ENCODE data around the gene ORM1. TPM values are rescaled to one million over a fixed set of nuclear protein-coding genes. Genes with fewer than 3 reads are reported as not detected.

The ORM1 gene
- total and polyA plus RNA-seq, 4 donors: 1,297 to 69,591 (median 37,095) TPM

- 96% methylated on average over 7 of the region's 7 CpGs for WGBS
Measured at GRCh38 chr9:114345493-114346065, 22.7 kb downstream of the ORM1 start.

DNA sequence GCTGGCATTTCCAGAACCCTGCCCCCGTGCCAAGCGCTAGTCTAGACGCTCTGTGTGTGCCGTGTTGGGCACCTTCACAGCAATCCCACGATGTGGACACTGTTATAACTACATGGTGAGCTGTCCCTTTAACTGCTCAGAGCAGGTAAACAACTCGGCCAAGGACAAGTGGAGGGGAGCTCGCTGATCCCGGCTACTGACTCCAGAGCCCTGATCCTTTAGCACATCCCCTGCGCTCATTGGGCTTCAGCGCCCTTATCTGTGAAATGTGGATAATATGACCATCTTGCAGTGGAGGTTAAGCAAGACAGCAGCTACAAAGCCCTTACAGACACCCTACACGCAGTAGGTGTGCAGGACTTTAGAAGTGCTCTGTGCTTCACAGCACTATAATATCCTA is 23.2 kb downstream of the ORM1 start:
- no peak for DNase-seq (ENCODE audit: low spot score)
- 87% methylated on average over 11 of the region's 11 CpGs for WGBS
- Histone ChIP-seq H3K4me1 (ENCODE audit: control insufficient read depth in 4 of 4, insufficient read depth in 4 of 4, low read length in 3 of 4) (peaks cover 0 to 4% (median 0%) of the 10 kb centered on the region in 4 donors), H3K9me3 (ENCODE audit: control insufficient read depth in 4 of 4, low read length in 3 of 4) (no peaks in the 10 kb centered on the region), H3K9ac (ENCODE audit: low read depth in 1 of 2, low read length in 2 of 2) (no peak overlapping the region), H3K27me3 (ENCODE audit: control insufficient read depth in 4 of 4, insufficient read depth in 4 of 4, low read length in 3 of 4) (no peaks in the 10 kb centered on the region), H3K27ac (ENCODE audit: low read depth in 1 of 2, low read length in 2 of 2) (no peak overlapping the region), H3K4me3 (ENCODE audit: low read depth in 1 of 3, low read length in 3 of 3) (no peak overlapping the region), H3K36me3 (ENCODE audit: control insufficient read depth in 4 of 4, insufficient read depth in 3 of 4, low read depth in 1 of 4, low read length in 3 of 4) (peaks cover 11 to 85% (median 65%) of the 10 kb centered on the region in 4 donors)
- TF ChIP-seq MAX (IDR thresholded peaks at IDR 0.05) (no peak), RAD21 (IDR thresholded peaks at IDR 0.05) (no peak), HNF4A (conservative IDR thresholded peaks at IDR 0.05) (no peak), ZBTB33 (IDR thresholded peaks at IDR 0.05) (no peak), TAF1 (conservative IDR thresholded peaks at IDR 0.05) (no peak), JUND (IDR thresholded peaks at IDR 0.05) (no peak), YY1 (IDR thresholded peaks at IDR 0.05) (no peak), EGR1 (IDR thresholded peaks at IDR 0.05; ENCODE audit: low read depth in 2 of 2) (no peak), HNF4G (IDR thresholded peaks at IDR 0.05) (no peak), FOXA1 (IDR thresholded peaks at IDR 0.05) (no peak)
- TF ChIP-seq, protein P1, sequence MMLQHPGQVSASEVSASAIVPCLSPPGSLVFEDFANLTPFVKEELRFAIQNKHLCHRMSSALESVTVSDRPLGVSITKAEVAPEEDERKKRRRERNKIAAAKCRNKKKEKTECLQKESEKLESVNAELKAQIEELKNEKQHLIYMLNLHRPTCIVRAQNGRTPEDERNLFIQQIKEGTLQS (IDR thresholded peaks at IDR 0.05): no peak
- TF ChIP-seq, protein P2, sequence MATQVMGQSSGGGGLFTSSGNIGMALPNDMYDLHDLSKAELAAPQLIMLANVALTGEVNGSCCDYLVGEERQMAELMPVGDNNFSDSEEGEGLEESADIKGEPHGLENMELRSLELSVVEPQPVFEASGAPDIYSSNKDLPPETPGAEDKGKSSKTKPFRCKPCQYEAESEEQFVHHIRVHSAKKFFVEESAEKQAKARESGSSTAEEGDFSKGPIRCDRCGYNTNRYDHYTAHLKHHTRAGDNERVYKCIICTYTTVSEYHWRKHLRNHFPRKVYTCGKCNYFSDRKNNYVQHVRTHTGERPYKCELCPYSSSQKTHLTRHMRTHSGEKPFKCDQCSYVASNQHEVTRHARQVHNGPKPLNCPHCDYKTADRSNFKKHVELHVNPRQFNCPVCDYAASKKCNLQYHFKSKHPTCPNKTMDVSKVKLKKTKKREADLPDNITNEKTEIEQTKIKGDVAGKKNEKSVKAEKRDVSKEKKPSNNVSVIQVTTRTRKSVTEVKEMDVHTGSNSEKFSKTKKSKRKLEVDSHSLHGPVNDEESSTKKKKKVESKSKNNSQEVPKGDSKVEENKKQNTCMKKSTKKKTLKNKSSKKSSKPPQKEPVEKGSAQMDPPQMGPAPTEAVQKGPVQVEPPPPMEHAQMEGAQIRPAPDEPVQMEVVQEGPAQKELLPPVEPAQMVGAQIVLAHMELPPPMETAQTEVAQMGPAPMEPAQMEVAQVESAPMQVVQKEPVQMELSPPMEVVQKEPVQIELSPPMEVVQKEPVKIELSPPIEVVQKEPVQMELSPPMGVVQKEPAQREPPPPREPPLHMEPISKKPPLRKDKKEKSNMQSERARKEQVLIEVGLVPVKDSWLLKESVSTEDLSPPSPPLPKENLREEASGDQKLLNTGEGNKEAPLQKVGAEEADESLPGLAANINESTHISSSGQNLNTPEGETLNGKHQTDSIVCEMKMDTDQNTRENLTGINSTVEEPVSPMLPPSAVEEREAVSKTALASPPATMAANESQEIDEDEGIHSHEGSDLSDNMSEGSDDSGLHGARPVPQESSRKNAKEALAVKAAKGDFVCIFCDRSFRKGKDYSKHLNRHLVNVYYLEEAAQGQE (IDR thresholded peaks at IDR 0.05): no peak

More at GRCh38 chr9:114345493-114346065, 22.7 kb downstream of the ORM1 start:
- H3K9ac ChIP-seq (ENCODE audit: low read depth in 1 of 2, low read length in 2 of 2): no peak overlapping the region
- no peaks in the 10 kb centered on the region for H3K4me1 ChIP-seq (ENCODE audit: control insufficient read depth in 4 of 4, insufficient read depth in 4 of 4, low read length in 3 of 4)
- H3K27me3 ChIP-seq (ENCODE audit: control insufficient read depth in 4 of 4, insufficient read depth in 4 of 4, low read length in 3 of 4): no peaks in the 10 kb centered on the region
- H3K36me3 ChIP-seq (ENCODE audit: control insufficient read depth in 4 of 4, insufficient read depth in 3 of 4, low read depth in 1 of 4, low read length in 3 of 4): peaks cover 9 to 90% (median 68%) of the 10 kb centered on the region in 4 donors
- H3K9me3 ChIP-seq (ENCODE audit: control insufficient read depth in 4 of 4, low read length in 3 of 4): no peaks in the 10 kb centered on the region
- DNase-seq (ENCODE audit: low spot score): no peak
- no peak overlapping the region for H3K27ac ChIP-seq (ENCODE audit: low read depth in 1 of 2, low read length in 2 of 2)
- no peak overlapping the region for H3K4me3 ChIP-seq (ENCODE audit: low read depth in 1 of 3, low read length in 3 of 3)
- TF ChIP-seq, protein P1 (IDR thresholded peaks at IDR 0.05): no peak
- TF ChIP-seq, protein P3, sequence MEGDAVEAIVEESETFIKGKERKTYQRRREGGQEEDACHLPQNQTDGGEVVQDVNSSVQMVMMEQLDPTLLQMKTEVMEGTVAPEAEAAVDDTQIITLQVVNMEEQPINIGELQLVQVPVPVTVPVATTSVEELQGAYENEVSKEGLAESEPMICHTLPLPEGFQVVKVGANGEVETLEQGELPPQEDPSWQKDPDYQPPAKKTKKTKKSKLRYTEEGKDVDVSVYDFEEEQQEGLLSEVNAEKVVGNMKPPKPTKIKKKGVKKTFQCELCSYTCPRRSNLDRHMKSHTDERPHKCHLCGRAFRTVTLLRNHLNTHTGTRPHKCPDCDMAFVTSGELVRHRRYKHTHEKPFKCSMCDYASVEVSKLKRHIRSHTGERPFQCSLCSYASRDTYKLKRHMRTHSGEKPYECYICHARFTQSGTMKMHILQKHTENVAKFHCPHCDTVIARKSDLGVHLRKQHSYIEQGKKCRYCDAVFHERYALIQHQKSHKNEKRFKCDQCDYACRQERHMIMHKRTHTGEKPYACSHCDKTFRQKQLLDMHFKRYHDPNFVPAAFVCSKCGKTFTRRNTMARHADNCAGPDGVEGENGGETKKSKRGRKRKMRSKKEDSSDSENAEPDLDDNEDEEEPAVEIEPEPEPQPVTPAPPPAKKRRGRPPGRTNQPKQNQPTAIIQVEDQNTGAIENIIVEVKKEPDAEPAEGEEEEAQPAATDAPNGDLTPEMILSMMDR (IDR thresholded peaks at IDR 0.05; ENCODE audit: low read depth, low read length, missing input control): no peak
- TF ChIP-seq RAD21 (IDR thresholded peaks at IDR 0.05) (no peak), YY1 (IDR thresholded peaks at IDR 0.05) (no peak), FOXA2 (IDR thresholded peaks at IDR 0.05) (no peak)
- TF ChIP-seq, protein P2 (IDR thresholded peaks at IDR 0.05): no peak

Measured in liver (tissue), 9 donors.